ENCODE results near the gene F7.
"Not testable (repeated sequence)": the region's sequence is repeated elsewhere in the genome, so short reads cannot be mapped to it uniquely, and the experiment has no call there.

Gene F7

GRCh38 chr13:113105032-113105920 lies at the start of gene F7:
Gene F7 (plus strand): TSS chr13:113105791. CDS start chr13:113105842, 51 bp downstream.
- DNase-seq (ENCODE audit: extremely low read depth in 1 of 2, low read depth in 1 of 2) = no peak

DNA sequence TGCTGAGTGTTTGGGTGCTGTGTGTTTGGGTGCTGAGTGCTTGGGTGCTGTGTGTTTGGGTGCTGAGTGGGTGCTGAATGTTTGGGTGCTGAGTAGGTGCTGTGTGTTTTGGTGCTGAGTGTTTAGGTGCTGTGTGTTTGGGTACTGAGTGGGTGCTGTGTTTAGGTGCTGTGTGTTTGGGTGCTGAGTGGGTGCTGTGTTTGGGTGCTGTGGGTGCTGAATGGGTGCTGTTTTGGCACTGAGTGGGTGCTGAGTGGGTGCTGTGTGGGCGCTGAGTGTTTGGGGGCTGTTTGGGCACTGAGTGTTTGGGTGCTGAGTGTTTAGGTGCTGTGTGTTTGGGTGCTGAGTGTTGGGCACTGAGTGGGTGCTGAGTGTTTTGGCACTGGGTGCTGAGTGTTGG lies 48.5 kb upstream of the F7 start:
- DNase-seq (ENCODE audit: extremely low read depth in 1 of 2, low read depth in 1 of 2) = no peak

DNA sequence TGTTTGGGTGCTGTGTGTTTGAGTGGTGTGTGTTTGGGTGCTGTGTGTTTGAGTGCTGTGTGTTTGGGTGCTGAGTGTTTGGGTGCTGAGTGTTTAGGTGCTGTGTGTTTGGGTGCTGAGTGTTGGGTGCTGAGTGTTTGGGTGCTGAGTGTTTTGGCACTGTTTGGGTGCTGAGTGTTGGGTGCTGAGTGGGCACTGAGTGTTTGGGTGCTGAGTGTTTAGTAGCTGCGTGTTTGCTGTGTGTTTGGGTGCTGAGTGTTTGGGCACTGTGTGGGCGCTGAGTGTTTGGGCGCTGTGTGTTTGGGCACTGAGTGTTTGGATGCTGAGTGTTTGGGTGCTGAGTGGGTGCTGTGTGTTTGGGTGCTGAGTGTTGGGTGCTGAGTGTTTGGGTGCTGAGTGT lies 48.0 kb upstream of the F7 start:
- DNase-seq (ENCODE audit: extremely low read depth in 1 of 2, low read depth in 1 of 2) = not testable (repeated sequence)

DNA sequence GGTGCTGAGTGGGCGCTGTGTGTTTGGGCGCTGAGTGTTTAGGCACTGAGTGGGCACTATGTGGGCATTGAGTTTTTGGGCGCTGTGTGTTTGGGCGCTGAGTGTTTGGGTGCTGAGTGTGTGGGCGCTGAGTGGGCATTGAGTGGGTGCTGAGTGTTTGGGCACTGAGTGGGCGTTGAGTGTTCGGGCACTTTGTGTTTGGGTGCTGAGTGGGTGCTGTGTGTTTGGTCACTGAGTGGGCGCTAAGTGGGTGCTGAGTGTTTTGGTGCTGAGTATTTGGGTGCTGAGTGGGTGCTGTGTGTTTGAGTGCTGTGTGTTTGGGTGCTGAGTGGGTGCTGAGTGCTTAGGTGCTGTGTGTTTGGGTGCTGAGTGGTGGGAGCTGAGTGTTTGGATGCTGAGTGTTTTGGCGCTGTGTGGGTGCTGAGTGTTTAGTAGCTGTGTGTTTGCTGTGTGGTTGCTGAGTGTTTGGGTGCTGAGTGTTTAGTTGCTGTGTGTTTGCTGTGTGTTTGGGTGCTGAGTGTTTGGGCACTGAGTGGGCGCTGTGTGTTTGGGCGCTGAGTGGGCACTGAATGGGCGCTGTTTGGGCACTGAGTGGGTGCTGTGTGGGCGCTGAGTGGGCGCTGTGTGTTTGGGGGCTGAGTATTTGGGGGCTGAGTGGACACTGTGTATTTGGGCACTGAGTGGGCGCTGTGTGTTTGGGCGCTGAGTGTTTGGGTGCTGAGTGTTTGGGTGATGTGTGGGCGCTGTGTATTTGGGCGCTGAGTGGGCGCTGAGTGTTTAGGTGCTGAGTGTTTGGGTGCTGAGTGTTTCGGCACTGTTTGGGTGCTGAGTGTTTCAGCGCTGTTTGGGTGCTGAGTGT lies 47.2 kb upstream of the F7 start:
- no peak for DNase-seq (ENCODE audit: extremely low read depth in 1 of 2, low read depth in 1 of 2)

- DNase-seq (ENCODE audit: extremely low read depth in 1 of 2, low read depth in 1 of 2) = no peak
Measured at GRCh38 chr13:113058988-113059850, 46.4 kb upstream of the F7 start.

- DNase-seq (ENCODE audit: extremely low read depth in 1 of 2, low read depth in 1 of 2) = no peak
Measured at GRCh38 chr13:113059891-113060290, 45.7 kb upstream of the F7 start.

- no peak for DNase-seq (ENCODE audit: extremely low read depth in 1 of 2, low read depth in 1 of 2)
Measured at GRCh38 chr13:113060557-113061270, 44.9 kb upstream of the F7 start.

- no peak for DNase-seq (ENCODE audit: extremely low read depth in 1 of 2, low read depth in 1 of 2)
Measured at GRCh38 chr13:113061271-113061625, 44.3 kb upstream of the F7 start.

DNA sequence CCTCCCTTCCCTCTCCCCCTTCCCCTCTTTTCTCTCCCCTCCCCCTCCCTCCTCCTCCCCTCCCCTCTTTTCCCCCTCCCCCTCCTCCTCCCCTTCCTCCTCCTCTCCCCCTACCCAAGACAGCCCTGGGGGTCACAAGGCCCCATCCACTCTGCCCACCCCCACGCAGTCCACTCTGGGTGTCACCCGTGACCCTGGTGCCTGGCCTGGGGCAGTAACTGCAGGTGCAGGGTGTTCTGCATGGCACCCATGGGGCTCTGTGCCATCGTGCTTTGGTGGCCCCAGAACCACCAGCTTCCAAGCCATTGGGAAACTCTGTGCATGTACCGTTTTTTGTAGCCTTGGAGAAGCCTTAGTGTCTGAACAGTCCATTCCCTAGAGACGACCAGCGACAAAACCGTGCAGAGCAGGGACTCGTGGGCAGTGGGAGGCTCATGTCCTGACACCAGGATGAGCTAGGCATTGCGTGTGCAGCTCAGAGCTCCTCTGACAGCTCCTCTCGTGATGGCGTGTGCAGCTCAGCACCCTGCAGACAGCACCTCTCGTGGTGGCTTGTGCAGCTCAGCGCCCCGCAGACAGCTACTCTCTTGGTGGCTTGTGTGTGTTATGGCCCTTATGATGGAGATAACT lies 43.7 kb upstream of the F7 start:
- DNase-seq (ENCODE audit: extremely low read depth in 1 of 2, low read depth in 1 of 2) = no peak

- DNase-seq (ENCODE audit: extremely low read depth in 1 of 2, low read depth in 1 of 2) = no peak
Measured at GRCh38 chr13:113062691-113063090, 42.9 kb upstream of the F7 start.

DNA sequence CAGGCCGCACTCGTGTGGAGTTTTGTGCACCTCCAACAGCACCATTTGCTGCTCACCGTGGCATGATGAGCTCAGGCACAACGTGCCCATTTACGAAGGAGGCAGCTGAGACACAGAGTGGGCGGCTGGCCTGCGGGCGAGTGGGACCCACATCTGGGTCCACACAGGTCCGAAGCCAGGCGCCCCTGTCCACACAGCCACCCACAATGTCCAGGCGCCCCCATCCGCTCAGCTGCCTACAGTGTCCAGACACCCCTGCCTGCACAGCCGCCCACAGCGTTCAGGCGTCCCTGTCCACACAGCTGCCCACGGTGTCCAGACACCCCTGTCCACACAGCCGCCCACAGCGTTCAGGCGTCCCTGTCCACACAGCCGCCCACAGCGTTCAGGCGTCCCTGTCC lies 42.5 kb upstream of the F7 start:
- DNase-seq (ENCODE audit: extremely low read depth in 1 of 2, low read depth in 1 of 2) = no peak

DNA sequence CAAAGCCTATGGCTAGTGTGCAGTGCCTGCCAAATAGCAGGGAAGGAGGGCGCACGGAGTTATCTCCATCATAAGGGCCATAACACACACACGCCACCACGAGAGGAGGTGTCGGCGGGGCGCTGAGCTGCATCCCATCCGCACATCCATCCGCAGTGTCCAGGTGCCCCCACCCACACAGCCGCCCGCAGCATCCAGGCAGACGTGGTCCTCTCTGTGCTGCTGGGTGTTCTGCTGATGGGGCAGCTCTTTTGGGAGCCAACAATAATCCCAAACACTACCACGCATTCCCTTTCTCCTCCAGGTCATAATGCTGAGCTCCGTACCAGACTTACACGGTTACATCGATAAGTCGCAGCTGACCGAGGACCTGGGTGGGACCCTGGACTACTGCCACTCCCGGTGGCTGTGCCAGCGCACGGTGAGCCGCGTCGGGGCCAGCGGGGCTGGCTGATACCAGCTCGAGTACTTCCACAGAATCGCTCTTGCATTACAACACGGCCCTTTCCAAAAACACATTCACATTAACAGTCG lies 41.5 kb upstream of the F7 start:
- DNase-seq (ENCODE audit: extremely low read depth in 1 of 2, low read depth in 1 of 2) = no peak

- DNase-seq (ENCODE audit: extremely low read depth in 1 of 2, low read depth in 1 of 2) = no peak
Measured at GRCh38 chr13:113064534-113065405, 40.8 kb upstream of the F7 start.

- DNase-seq (ENCODE audit: extremely low read depth in 1 of 2, low read depth in 1 of 2) = no peak
Measured at GRCh38 chr13:113065406-113066141, 40.0 kb upstream of the F7 start.

DNA sequence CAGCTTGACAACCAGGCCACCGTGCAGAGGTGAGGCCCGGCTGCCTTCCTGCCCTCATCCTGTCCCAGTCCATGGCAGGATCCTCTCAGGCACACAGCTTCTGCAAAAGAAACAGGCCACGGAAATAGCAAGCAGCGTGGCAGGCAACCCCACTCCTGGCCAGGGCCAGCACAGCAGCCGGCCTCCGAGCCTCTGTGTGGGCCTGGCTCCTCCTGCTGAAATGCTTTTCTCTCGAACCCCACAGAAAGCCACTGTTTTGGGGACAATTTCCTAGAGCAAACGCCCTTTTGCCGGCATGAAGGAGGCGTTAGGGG lies 39.5 kb upstream of the F7 start:
- no peak for DNase-seq (ENCODE audit: extremely low read depth in 1 of 2, low read depth in 1 of 2)

DNA sequence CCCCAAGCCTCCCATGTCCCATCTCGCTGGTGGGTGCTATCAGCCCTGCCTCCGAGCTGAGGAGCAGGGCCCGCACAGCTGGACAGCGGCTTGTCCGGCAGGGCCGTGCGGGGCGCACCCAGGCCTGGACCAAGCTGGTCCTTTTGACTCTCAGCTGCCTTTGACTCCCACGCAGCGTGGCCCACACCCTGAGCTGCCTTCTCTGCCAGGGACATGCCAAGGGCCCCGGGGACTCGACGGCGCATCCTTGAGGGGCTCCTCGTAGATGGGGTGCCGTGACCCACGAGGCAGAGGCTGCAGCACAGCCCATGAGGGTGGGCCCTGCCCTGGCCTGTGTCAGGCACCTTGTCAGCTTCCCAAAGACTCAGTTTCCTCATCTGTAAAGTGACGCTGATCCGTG lies 38.8 kb upstream of the F7 start:
- no peak for DNase-seq (ENCODE audit: extremely low read depth in 1 of 2, low read depth in 1 of 2)

DNA sequence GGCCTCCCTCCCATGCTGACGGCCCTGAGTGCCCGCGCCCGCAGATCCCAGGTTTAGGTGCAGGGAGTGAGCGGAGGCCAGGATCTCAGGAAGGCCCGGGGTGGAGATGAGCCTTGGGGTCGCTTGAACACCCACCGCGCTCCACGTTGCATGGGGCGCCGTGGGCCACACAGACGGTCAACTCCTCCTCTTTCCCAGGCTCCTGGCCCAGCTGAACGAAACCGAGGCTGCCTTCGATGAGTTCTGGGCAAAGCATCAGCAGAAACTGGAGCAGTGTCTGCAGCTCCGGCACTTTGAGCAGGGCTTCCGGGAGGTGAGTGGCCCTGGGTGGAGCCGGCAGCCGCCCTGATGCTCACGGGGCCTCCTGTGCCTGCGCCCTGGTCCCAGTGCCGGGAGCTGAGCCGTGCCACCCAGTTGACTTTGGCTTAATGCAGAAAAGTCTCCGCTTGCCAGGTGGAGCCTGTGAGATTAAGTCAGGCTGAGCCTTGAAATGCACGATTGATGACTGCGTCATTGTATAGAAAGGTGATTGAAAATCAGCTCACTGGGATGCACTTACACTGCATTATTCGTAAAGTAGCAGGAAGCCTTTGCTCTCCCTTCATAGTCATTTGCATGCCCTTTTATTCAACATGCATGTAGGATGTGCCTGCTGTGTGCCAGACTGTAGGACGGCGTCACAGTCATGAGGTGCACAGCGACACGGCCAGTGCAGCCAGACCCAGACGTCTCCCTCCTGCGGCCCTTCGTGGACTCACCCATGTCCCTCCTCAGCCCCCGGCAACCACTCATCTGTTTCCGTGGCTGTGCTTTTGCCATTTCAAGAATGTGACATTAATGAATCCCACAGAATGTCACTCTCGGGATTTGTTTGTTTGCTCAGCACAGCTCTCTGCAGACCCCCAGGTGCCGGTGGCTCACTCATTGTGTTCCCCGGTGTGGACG lies 35.5 kb upstream of the F7 start:
- DNase-seq (ENCODE audit: extremely low read depth in 1 of 2, low read depth in 1 of 2) = no peak

All from stimulated activated CD8-positive, alpha-beta memory T cell treated with anti-CD3 and anti-CD28 coated beads, Interleukin-7, amount 100 ng/mL, for 48 hours (primary cell).